NB4 (cell line): Measurements from ENCODE around the gene OR2T2.
"Not testable (repeated sequence)": the region's sequence is repeated elsewhere in the genome, so short reads cannot be mapped to it uniquely, and the experiment has no call there.

Source experiments
- POLR2A ChIP-seq: IDR thresholded peaks from 2 replicates; pipeline ENCODE4 v1.6.1; 2011; ENCODE audit warnings: mild to moderate bottlenecking; ENCODE audit not compliant: insufficient read length; ENCODE audit errors: extremely low read depth
- TF ChIP-seq, protein P1 (sequence below): IDR thresholded peaks from one replicate; pipeline ENCODE4 v1.5.1; 2012; ENCODE audit warnings: low read depth, low read length
- TF ChIP-seq, protein P2 (sequence below): IDR thresholded peaks from 2 replicates; pipeline ENCODE4 v1.6.1; 2011; ENCODE audit warnings: low read depth, low read length

GRCh38 chr1:248427526-248428191 is 17.8 kb upstream of the OR2T2 start:
- TF ChIP-seq, protein P1, sequence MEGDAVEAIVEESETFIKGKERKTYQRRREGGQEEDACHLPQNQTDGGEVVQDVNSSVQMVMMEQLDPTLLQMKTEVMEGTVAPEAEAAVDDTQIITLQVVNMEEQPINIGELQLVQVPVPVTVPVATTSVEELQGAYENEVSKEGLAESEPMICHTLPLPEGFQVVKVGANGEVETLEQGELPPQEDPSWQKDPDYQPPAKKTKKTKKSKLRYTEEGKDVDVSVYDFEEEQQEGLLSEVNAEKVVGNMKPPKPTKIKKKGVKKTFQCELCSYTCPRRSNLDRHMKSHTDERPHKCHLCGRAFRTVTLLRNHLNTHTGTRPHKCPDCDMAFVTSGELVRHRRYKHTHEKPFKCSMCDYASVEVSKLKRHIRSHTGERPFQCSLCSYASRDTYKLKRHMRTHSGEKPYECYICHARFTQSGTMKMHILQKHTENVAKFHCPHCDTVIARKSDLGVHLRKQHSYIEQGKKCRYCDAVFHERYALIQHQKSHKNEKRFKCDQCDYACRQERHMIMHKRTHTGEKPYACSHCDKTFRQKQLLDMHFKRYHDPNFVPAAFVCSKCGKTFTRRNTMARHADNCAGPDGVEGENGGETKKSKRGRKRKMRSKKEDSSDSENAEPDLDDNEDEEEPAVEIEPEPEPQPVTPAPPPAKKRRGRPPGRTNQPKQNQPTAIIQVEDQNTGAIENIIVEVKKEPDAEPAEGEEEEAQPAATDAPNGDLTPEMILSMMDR = not testable (repeated sequence)
- TF ChIP-seq, protein P2, sequence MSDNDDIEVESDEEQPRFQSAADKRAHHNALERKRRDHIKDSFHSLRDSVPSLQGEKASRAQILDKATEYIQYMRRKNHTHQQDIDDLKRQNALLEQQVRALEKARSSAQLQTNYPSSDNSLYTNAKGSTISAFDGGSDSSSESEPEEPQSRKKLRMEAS = not testable (repeated sequence)
- TF ChIP-seq POLR2A = not testable (repeated sequence)
